HEK293T (cell line): ENCODE results near the gene CMTM1.

Source experiments
- ARNT ChIP-seq: fragments of 450-650 bp; IDR thresholded peaks from 2 replicates; pipeline ENCODE4 v1.6.1; 2017; ENCODE audit warnings: mild to moderate bottlenecking
- BHLHE40 ChIP-seq: fragments of 450-650 bp; IDR thresholded peaks from 2 replicates; pipeline ENCODE4 v1.6.1; 2016; ENCODE audit warnings: mild to moderate bottlenecking, moderate library complexity, borderline replicate concordance
- ELF4 ChIP-seq: fragments of 450-650 bp; IDR thresholded peaks from 2 replicates; pipeline ENCODE4 v1.6.1; 2017; ENCODE audit warnings: antibody characterized with exemption
- FOXA1 ChIP-seq: fragments of 450-650 bp; IDR thresholded peaks from 2 replicates; pipeline ENCODE4 v1.6.1; 2016; ENCODE audit warnings: mild to moderate bottlenecking
- FOXK2 ChIP-seq: fragments of 450-650 bp; IDR thresholded peaks from 2 replicates; pipeline ENCODE4 v1.6.1; 2016; ENCODE audit warnings: mild to moderate bottlenecking
- FOXM1 ChIP-seq: fragments of 450-650 bp; IDR thresholded peaks from 2 replicates; pipeline ENCODE4 v1.6.1; 2017; ENCODE audit warnings: mild to moderate bottlenecking, borderline replicate concordance
- HDGF ChIP-seq: fragments of 450-650 bp; IDR thresholded peaks from 2 replicates; pipeline ENCODE4 v1.6.1; 2017; ENCODE audit warnings: antibody characterized with exemption, borderline replicate concordance
- L3MBTL2 ChIP-seq: fragments of 450-650 bp; conservative IDR thresholded peaks from 2 replicates; pipeline ENCODE4 v1.6.1; 2016; ENCODE audit warnings: mild to moderate bottlenecking
- LEF1 ChIP-seq: fragments of 450-650 bp; IDR thresholded peaks from 2 replicates; pipeline ENCODE4 v1.6.1; 2017; ENCODE audit warnings: mild to moderate bottlenecking, borderline replicate concordance
- NFRKB ChIP-seq: fragments of 450-650 bp; IDR thresholded peaks from 2 replicates; pipeline ENCODE4 v1.6.1; 2016; ENCODE audit warnings: mild to moderate bottlenecking, moderate library complexity
- SP1 ChIP-seq: fragments of 450-650 bp; IDR thresholded peaks from 2 replicates; pipeline ENCODE4 v1.6.1; 2017
- SUZ12 ChIP-seq: fragments of 450-650 bp; IDR thresholded peaks from 2 replicates; pipeline ENCODE4 v1.6.1; 2016; ENCODE audit warnings: mild to moderate bottlenecking
- TARDBP ChIP-seq: fragments of 450-650 bp; IDR thresholded peaks from 2 replicates; pipeline ENCODE4 v1.6.1; 2016
- ZNF384 ChIP-seq: fragments of 450-650 bp; IDR thresholded peaks from 2 replicates; pipeline ENCODE4 v1.6.1; 2016

GRCh38 chr16:66617010-66617434 lies 50.8 kb downstream of the CMTM1 start:
- no peak for TF ChIP-seq SP1
- TF ChIP-seq FOXA1, result no peak
- no peak for TF ChIP-seq FOXM1
- no peak for TF ChIP-seq TARDBP
- TF ChIP-seq SUZ12, result no peak
- no peak for TF ChIP-seq ZNF384
- TF ChIP-seq HDGF, result no peak
- TF ChIP-seq BHLHE40, result no peak
- no peak for TF ChIP-seq LEF1
- no peak for TF ChIP-seq ARNT
- no peak for TF ChIP-seq FOXK2
- TF ChIP-seq ELF4, result no peak
- no peak for TF ChIP-seq NFRKB
- no peak for TF ChIP-seq L3MBTL2
